Psoas muscle (tissue), 8 donors: ENCODE measurements around the gene XCR1. TPM values are rescaled to one million over a fixed set of nuclear protein-coding genes. Genes with fewer than 3 reads are reported as not detected.

ENCODE experiments used
- ATAC-seq, 4 donors: fragments of 200-7000 bp; cut with Tn5 transposase; one replicate each; pipeline ENCODE4 v1.9.1; 2020; ENCODE audit warnings: moderate library complexity in 3 of 4, mild to moderate bottlenecking in 2 of 4
- DNase-seq, 2 donors: peaks; one replicate each; pipeline ENCODE4 v3.0.0-alpha.2; 2020
- H3K27ac ChIP-seq: fragments of 200-600 bp; one replicate; pipeline ENCODE4 v1.8.0; 2022
- H3K27me3 ChIP-seq, 3 donors: fragments of 200-600 bp in 1 of 3; one replicate each; pipeline versions ENCODE4 v1.6.1 to v1.8.0; 2013 to 2022; ENCODE audit warnings: low read length in 2 of 3, mild to moderate bottlenecking in 2 of 3, moderate library complexity in 1 of 3; ENCODE audit not compliant: insufficient read depth in 3 of 3
- H3K36me3 ChIP-seq, 2 donors: fragments of 200-600 bp in 1 of 2; one replicate each; pipeline versions ENCODE4 v1.6.1 to v1.8.0; 2013 to 2022; ENCODE audit warnings: low read depth in 1 of 2, mild to moderate bottlenecking in 1 of 2, moderate library complexity in 1 of 2; ENCODE audit not compliant: insufficient read depth in 1 of 2
- H3K4me1 ChIP-seq: fragments of 200-600 bp; one replicate; pipeline ENCODE4 v1.8.0; 2022
- H3K4me3 ChIP-seq: fragments of 200-600 bp; one replicate; pipeline ENCODE4 v1.8.0; 2022; ENCODE audit warnings: mild to moderate bottlenecking
- H3K9me3 ChIP-seq: fragments of 200-600 bp; one replicate; pipeline ENCODE4 v1.8.0; 2022
- CTCF ChIP-seq: fragments of 200-600 bp; IDR thresholded peaks from one replicate; pipeline ENCODE4 v1.8.0; 2022; ENCODE audit warnings: antibody characterized with exemption
- WGBS, 3 donors: extraction: QIAGEN DNeasy Blood & Tissue Kit; methylation state at CpG; one replicate each; pipeline versions ENCODE4 v1.1.6 to v1.1.7; 2013; 5-methylcytosine and 5-hydroxymethylcytosine counted together
- intact Hi-C, 2 donors: fragments of 100-400 bp; cut with DNase I; formaldehyde crosslinking; loops; one replicate each; pipeline versions ENCODE4 v1.11.0 to v1.14.2; 2022
- polyA plus RNA-seq, 3 donors: library from polyadenylated mRNA; stranded (reverse); fragments of 200-250 nt; gene quantifications; one replicate each; pipeline ENCODE4 v1.2.3, GENCODE V29; 2013
- total RNA-seq, 4 donors: library from RNA; stranded (reverse); fragmentation: NEBNext Ultra II Directional in 2 of 4; extraction: Animal tissue kit (Norgen Biotek cat#: 25700) in 2 of 4; gene quantifications; one replicate each; pipeline versions ENCODE4 v1.2.1 to v1.2.4, GENCODE V29; 2021 to 2023
- donor health status: healthy with polysubstance abuse.
- donor health status: DM: no; HTN: no; CAD: no; lungs with moderate emphysema.
- donor health status: Bipolar disorder and iron deficiency.
- donor health status: healthy.
- donor health status: DM: yes; HTN: yes; CAD: no.
- donor health status: DM: no; HTN: no; CAD: no.
- donor health status: DM: no; HTN: no; CAD: no.
- donor health status: DM: yes; HTN: yes; CAD: no.

Gene XCR1
- total and polyA plus RNA-seq, 7 donors = 0.01 to 0.10 (median 0.05) TPM; not detected in 1

GRCh38 chr3:45969116-45969515 is 58.2 kb downstream of the XCR1 start:
- Histone ChIP-seq H3K36me3 (peaks cover 2 to 96% of the 10 kb centered on the region in 2 donors), H3K27me3 (no peaks in the 10 kb centered on the region), H3K4me3 (no peak overlapping the region), H3K9me3 (no peaks in the 10 kb centered on the region), H3K4me1 (peaks cover 60% of the 10 kb centered on the region), H3K27ac (peak overlapping the region; percentile 99)
- ATAC-seq (no peak), DNase-seq (no peak)
- TF ChIP-seq CTCF = no peak
- intact Hi-C loops = no loop called here
- 86 to 89% (median 86%) methylated on average over 3 of the region's 3 CpGs for WGBS, 3 donors

DNA sequence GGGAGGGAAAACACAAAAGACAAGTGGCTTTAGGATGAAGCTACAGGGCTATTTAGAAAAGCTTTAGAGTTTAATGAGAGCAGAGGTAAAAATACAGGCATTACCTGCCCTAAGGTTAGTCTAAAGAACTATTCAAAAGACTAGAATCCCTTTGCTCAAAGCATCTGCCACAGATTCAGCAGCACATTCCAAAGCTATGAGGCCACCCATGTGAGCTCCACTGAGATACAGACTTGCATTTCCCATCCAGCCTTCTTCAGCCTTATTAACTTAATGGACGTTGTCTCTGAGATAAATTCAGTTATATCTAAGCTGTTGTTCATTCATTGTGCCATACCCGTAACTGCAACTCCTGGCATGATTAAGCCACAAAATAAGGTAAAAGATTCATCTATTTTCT is 58.6 kb downstream of the XCR1 start:
- no peak for ATAC-seq
- H3K36me3 ChIP-seq = peaks cover 2 to 98% of the 10 kb centered on the region in 2 donors

GRCh38 chr3:45968149-45968548 is 59.1 kb downstream of the XCR1 start:
- Histone ChIP-seq H3K27me3 (no peaks in the 10 kb centered on the region), H3K9me3 (no peaks in the 10 kb centered on the region), H3K4me3 (no peak overlapping the region), H3K4me1 (peaks cover 52% of the 10 kb centered on the region), H3K27ac (peak overlapping the region; percentile 99), H3K36me3 (peaks cover 5 to 98% of the 10 kb centered on the region in 2 donors)
- WGBS, 3 donors = 30 to 55% (median 50%) methylated on average over 9 of the region's 9 CpGs
- intact Hi-C loops = no loop called here
- DNase-seq = no peak
- no peak for ATAC-seq
- no peak for TF ChIP-seq CTCF

More for the DNA sequence above, 58.6 kb downstream of the XCR1 start:
- Histone ChIP-seq H3K9me3 (no peaks in the 10 kb centered on the region), H3K4me3 (no peak overlapping the region), H3K27ac (peak overlapping the region; percentile 99), H3K27me3 (no peaks in the 10 kb centered on the region), H3K4me1 (peaks cover 57% of the 10 kb centered on the region)
- WGBS, 3 donors = 75 to 84% (median 78%) methylated on average over 2 of the region's 2 CpGs
- TF ChIP-seq CTCF = no peak
- DNase-seq = no peak
- intact Hi-C loops = no loop called here

- peak overlapping the region; percentile 99 for H3K27ac ChIP-seq
- peaks cover 5 to 98% of the 10 kb centered on the region in 2 donors for H3K36me3 ChIP-seq
- H3K4me3 ChIP-seq = peak overlapping the region; percentile 44
- no peaks in the 10 kb centered on the region for H3K9me3 ChIP-seq
- TF ChIP-seq CTCF = no peak
- DNase-seq (peak; percentile 35 to 77), ATAC-seq (peak; percentile 28 to 86 (median 62))
- H3K27me3 ChIP-seq = no peaks in the 10 kb centered on the region
- intact Hi-C loops = no loop called here
- 26 to 40% (median 34%) methylated on average over 7 to 8 of the region's 8 CpGs for WGBS, 3 donors
- peaks cover 48% of the 10 kb centered on the region for H3K4me1 ChIP-seq
These were observed 59.6 kb downstream of the XCR1 start for GRCh38 chr3:45967724-45968123.

Other genes with a start within 250 kb of the XCR1 start
- gene SLC6A20, start 230.9 kb downstream of the XCR1 start, total RNA-seq = under 1 TPM; 0.27 to 0.69 (median 0.59) TPM
- gene SLC6A20, start 230.9 kb downstream of the XCR1 start, polyA plus RNA-seq = under 1 TPM; 0.10 to 0.42 (median 0.37) TPM
- 1 to 10 TPM; 4.2 to 5.6 (median 5.4) TPM for gene LZTFL1, start 185.4 kb downstream of the XCR1 start, total RNA-seq
- gene LZTFL1, start 185.4 kb downstream of the XCR1 start, polyA plus RNA-seq = 10 to 100 TPM in 1 of 3 donors, 1 to 10 TPM in 2; 3.1 to 15.9 (median 4.0) TPM
- gene CCR9, start 140.9 kb downstream of the XCR1 start, total RNA-seq = not detected
- gene CCR9, start 140.9 kb downstream of the XCR1 start, polyA plus RNA-seq = under 1 TPM in 1 of 3 donors, not detected in 2; 0.03 TPM
- gene CXCR6, start 84.0 kb downstream of the XCR1 start, total RNA-seq = under 1 TPM in 1 of 4 donors, not detected in 3; 0.50 TPM
- gene CXCR6, start 84.0 kb downstream of the XCR1 start, polyA plus RNA-seq = under 1 TPM in 2 of 3 donors, not detected in 1; 0.05 to 0.10 TPM
- 100 to 1,000 TPM in 3 of 4 donors, 10 to 100 TPM in 1; 60.1 to 129 (median 115) TPM for gene FYCO1, start 31.7 kb downstream of the XCR1 start, total RNA-seq
- 10 to 100 TPM; 14.0 to 68.3 (median 40.0) TPM for gene FYCO1, start 31.7 kb downstream of the XCR1 start, polyA plus RNA-seq
- gene CCR1, start 180.8 kb upstream of the XCR1 start, total RNA-seq = 1 to 10 TPM; 1.0 to 4.0 (median 1.8) TPM
- under 1 TPM; 0.47 to 0.81 (median 0.49) TPM for gene CCR1, start 180.8 kb upstream of the XCR1 start, polyA plus RNA-seq
- under 1 TPM in 3 of 4 donors, not detected in 1; 0.48 to 0.62 (median 0.49) TPM for gene CCR3, start 215.0 kb upstream of the XCR1 start, total RNA-seq
- gene CCR3, start 215.0 kb upstream of the XCR1 start, polyA plus RNA-seq = under 1 TPM; 0.10 to 0.41 (median 0.14) TPM